Cardiac muscle cell (in vitro differentiated cells and primary cell): ENCODE measurements around the gene CGRRF1. TPM values are rescaled to one million over a fixed set of nuclear protein-coding genes. Genes with fewer than 3 reads are reported as not detected.

ENCODE experiments used
- DNase-seq, 2 donors: peaks; one replicate each; pipeline versions ENCODE4 v3.0.0 to v3.0.0-alpha.2; 2010 to 2017; ENCODE audit warnings: low read depth in 1 of 2, low spot score in 1 of 2
- H3K27ac ChIP-seq: fragments of 200-600 bp; sonication (generic); 2 replicates; pipeline ENCODE4 v1.5.1; 2016
- H3K27me3 ChIP-seq: fragments of 200-600 bp; sonication (generic); 2 replicates; pipeline ENCODE4 v1.6.0; 2016; ENCODE audit warnings: control low read depth
- H3K36me3 ChIP-seq: fragments of 200-600 bp; sonication (generic); 2 replicates; pipeline ENCODE4 v1.5.1; 2016; ENCODE audit warnings: control low read depth
- H3K4me1 ChIP-seq: fragments of 200-600 bp; sonication (generic); 2 replicates; pipeline ENCODE4 v1.8.1; 2017; ENCODE audit warnings: low read depth, mild to moderate bottlenecking, mixed run types
- H3K4me3 ChIP-seq: fragments of 200-600 bp; sonication (generic); 2 replicates; pipeline ENCODE4 v1.5.1; 2016; ENCODE audit warnings: mild to moderate bottlenecking
- H3K9me3 ChIP-seq: fragments of 200-600 bp; sonication (generic); 2 replicates; pipeline ENCODE4 v1.5.1; 2017; ENCODE audit warnings: low read depth, mild to moderate bottlenecking, control low read depth
- polyA plus RNA-seq: library from polyadenylated mRNA; unstranded; fragments of >200 nt; fragmentation: Nextera tagmentation; extraction: Ambion mirVana; gene quantifications from 2 replicates; pipeline ENCODE4 v1.2.1, GENCODE V29; 2016
- total RNA-seq: library from RNA; depleted of rRNA; stranded (reverse); fragments of >200 nt; gene quantifications from 2 replicates; pipeline ENCODE4 v1.2.3, GENCODE V29; 2016
- TF ChIP-seq, protein P1 (sequence below): IDR thresholded peaks from 2 replicates; pipeline ENCODE4 v1.5.1; 2012; ENCODE audit warnings: low read depth, mild to moderate bottlenecking, low read length

Gene CGRRF1
- total and polyA plus RNA-seq, 2 experiments from 2014 or later, result 8.4 to 22.9 TPM

DNA sequence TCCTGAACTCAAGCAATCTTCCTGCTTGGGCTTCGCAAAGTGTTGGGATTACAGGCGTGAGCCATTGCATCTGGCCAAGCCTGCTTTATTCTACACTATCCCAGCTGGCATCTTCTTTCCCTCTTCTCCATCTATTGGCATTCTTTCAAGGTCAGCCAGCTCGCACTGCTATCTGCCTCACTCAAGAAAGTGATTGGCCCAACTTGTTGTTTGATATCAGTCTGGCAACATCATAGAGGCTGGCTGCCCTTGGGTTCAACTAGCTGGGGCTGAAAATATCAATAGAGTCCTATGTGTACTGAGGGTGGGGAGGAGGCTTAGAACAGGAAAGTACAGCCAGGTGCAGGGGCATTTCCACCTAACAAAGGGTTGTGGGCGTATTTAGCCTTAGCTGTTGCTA lies 38.1 kb upstream of the CGRRF1 start:
- Histone ChIP-seq H3K4me1 (peaks cover 12% of the 10 kb centered on the region), H3K4me3 (no peak overlapping the region), H3K9me3 (no peaks in the 10 kb centered on the region), H3K27ac (peak overlapping the region; percentile 79), H3K36me3 (peaks cover 4% of the 10 kb centered on the region), H3K27me3 (no peaks in the 10 kb centered on the region)
- TF ChIP-seq, protein P1, sequence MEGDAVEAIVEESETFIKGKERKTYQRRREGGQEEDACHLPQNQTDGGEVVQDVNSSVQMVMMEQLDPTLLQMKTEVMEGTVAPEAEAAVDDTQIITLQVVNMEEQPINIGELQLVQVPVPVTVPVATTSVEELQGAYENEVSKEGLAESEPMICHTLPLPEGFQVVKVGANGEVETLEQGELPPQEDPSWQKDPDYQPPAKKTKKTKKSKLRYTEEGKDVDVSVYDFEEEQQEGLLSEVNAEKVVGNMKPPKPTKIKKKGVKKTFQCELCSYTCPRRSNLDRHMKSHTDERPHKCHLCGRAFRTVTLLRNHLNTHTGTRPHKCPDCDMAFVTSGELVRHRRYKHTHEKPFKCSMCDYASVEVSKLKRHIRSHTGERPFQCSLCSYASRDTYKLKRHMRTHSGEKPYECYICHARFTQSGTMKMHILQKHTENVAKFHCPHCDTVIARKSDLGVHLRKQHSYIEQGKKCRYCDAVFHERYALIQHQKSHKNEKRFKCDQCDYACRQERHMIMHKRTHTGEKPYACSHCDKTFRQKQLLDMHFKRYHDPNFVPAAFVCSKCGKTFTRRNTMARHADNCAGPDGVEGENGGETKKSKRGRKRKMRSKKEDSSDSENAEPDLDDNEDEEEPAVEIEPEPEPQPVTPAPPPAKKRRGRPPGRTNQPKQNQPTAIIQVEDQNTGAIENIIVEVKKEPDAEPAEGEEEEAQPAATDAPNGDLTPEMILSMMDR, result no peak
- DNase-seq, result no peak

DNA sequence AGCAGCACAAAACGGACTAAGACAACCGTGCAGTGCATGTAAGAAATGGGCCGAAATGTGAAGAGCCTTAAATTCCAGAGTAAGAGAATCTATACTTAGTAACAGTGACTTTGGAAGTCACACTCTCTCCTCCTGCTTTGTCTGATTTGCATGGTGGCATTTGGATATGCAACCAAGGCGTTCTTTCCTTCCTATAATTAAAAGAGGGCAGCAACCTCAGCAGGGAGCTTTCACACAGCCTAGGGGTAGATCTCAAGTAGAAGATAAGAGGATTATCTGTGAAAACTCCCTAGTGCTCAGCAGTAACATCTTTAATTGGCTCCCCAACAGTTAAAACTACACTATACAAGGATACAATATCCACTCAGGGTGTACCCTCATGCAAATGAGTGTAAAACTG lies 37.4 kb upstream of the CGRRF1 start:
- H3K36me3 ChIP-seq, result peaks cover 6% of the 10 kb centered on the region
- peak overlapping the region; percentile 79 for H3K27ac ChIP-seq
- DNase-seq, result peak in 1 of 2 donors; percentile 15
- H3K4me1 ChIP-seq, result peaks cover 12% of the 10 kb centered on the region
- no peaks in the 10 kb centered on the region for H3K9me3 ChIP-seq
- H3K4me3 ChIP-seq, result no peak overlapping the region
- TF ChIP-seq, protein P1, result no peak
- H3K27me3 ChIP-seq, result no peaks in the 10 kb centered on the region

DNA sequence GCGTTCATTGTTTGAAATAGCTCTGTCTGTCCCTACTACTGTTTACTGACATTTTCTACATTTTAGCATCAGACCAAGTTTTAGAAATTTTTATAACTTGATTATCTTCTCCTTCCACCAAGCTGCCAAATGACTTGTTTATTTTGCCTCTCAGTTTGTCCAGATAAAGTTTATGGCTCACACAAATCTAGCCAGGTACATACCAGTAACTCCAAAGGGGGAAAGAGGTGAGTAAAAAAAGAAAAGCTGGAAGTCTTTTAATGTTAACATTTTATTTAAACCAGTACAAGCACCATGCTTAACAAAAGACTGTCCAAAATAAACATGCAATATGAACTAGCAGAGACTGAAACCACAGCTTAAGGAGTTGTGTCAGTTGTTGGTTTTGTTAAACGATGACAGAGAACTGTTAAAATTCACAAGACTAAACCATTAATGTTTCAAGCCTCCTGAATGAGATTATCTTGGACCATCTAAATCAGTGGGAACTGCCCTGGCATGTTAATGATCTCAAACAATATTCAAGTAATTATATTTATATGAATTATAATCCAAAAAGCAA lies 35.4 kb upstream of the CGRRF1 start:
- H3K27ac ChIP-seq, result no peak overlapping the region
- no peak overlapping the region for H3K4me3 ChIP-seq
- TF ChIP-seq, protein P1, result no peak
- no peaks in the 10 kb centered on the region for H3K27me3 ChIP-seq
- peaks cover 21% of the 10 kb centered on the region for H3K4me1 ChIP-seq
- DNase-seq, result no peak
- H3K36me3 ChIP-seq, result peaks cover 11% of the 10 kb centered on the region
- no peaks in the 10 kb centered on the region for H3K9me3 ChIP-seq

DNA sequence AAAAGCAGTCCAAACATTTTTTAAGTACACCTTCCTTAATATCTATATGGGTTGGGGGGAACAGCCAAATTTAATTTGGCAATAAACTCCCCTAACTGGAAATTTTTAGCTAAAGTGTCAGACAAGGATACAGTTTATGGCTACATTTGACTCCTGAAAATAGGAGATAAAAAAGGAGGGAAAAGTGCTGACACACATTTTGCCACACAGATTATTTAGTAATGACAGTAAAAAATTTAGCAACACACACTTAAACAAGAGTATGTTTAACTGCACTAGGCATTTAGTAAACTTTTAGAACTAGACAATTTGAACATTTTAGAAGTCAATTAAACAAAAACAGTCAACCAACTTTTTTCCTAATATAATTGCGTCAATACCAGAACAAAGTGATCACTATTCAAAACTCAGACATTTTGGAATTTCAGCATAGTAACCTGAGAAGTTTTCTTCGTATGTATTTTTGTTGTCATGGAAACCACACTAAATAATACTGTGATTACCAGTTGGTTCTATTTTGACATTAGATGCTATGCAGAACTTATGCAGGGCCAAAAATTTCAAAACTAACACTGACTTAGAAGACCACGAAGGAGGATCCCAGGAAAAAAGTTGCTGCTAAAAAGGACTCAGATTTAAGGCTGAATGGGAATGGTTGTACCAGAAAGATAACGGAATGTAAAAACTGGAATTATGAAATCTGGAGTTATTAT lies 34.4 kb upstream of the CGRRF1 start:
- peaks cover 11% of the 10 kb centered on the region for H3K36me3 ChIP-seq
- TF ChIP-seq, protein P1, result no peak
- H3K27me3 ChIP-seq, result no peaks in the 10 kb centered on the region
- no peak overlapping the region for H3K27ac ChIP-seq
- H3K9me3 ChIP-seq, result no peaks in the 10 kb centered on the region
- peak in 1 of 2 donors; percentile 58 for DNase-seq
- H3K4me3 ChIP-seq, result no peak overlapping the region
- H3K4me1 ChIP-seq, result peaks cover 26% of the 10 kb centered on the region

DNA sequence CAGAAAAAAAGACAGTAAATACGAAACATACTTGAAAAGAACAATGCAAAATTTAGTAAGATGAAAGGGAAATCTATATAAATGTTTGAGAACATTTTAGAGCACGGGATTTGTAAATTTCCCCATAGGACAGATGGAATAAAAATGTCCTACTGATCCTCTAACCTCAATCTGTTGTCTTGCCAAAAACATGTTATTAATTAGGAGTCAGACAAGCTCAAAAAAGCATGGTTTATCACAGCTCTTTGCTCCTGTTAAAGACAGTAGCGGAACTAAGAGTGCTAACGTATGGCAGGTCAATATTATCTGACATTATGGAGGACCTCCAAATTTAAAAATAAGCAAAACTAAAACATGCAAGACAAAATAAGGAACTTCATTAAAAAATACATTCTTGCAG lies 33.8 kb upstream of the CGRRF1 start:
- H3K27ac ChIP-seq, result no peak overlapping the region
- TF ChIP-seq, protein P1, result no peak

More for the DNA sequence above, 33.8 kb upstream of the CGRRF1 start:
- H3K4me1 ChIP-seq, result peaks cover 26% of the 10 kb centered on the region
- H3K9me3 ChIP-seq, result no peaks in the 10 kb centered on the region
- no peaks in the 10 kb centered on the region for H3K27me3 ChIP-seq
- H3K36me3 ChIP-seq, result peaks cover 11% of the 10 kb centered on the region
- DNase-seq, result no peak
- no peak overlapping the region for H3K4me3 ChIP-seq
